Suppressor macrophage (primary cell): Measurements from ENCODE around the gene ATP8B3.

Experiments
- DNase-seq, 4 experiments: peaks; one replicate each; pipeline ENCODE4 v3.0.0-alpha.2; 2020 to 2022

Gene ATP8B3

GRCh38 chr19:1755467-1756171 is 56.5 kb downstream of the ATP8B3 start:
- DNase-seq = no peak

GRCh38 chr19:1754636-1755466 is 57.2 kb downstream of the ATP8B3 start:
- no peak for DNase-seq

GRCh38 chr19:1754018-1754635 is 57.9 kb downstream of the ATP8B3 start:
- no peak for DNase-seq

DNA sequence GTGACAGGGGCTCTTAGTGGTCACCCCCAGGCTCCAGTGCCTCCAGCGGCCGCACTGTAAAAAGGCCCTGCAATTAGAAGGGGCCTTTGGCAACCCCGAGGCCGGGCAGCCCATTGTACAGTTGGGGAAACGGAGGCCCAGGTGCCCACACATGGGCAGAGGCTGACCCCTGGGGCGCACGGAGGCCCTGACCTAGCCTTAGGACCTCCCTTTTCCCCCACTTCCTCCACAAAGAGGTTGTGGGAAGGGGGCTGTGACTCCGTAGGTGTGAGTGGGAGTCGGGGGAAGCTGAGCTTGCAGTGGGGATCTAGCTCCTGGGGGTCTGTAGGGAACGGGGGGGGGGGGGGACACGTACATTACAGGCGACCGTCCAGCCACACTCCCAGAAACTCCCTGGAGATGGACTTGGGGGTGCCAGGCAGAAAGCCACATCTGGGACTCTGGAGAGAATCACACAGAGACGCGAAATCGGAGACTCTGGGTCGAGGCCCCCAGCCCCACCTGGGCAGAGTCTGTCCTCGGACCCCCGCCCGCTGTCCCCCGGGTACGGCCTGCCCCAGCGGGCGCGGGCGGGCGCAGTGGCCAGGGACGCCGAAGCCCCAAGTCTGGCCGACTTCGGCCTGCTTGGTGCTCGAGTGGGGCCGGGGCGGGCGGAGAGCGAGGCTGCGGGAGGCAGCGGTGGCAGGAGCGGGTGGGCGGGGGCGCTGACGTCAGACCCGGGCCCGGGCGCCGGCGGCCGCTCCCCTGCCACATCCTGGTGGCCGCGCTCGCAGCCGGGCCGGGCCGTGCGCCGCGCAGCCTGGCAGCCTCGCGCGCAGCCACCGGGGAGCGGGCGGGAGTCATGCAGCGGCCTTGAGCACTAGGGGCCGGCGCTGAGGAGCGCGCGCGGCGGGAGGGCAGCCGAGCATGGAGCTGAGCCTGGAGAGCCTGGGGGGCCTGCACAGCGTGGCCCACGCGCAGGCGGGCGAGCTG is 59.0 kb downstream of the ATP8B3 start, which contains the start of gene ONECUT3:
Gene ONECUT3 (plus strand): TSS at position 750 of the 972 bp plus-strand sequence. CDS start 157 bp downstream, at position 907.
- no peak for DNase-seq

GRCh38 chr19:1752009-1752756 is 59.9 kb downstream of the ATP8B3 start:
- DNase-seq = peak in 1 of 4 experiments; percentile 26

GRCh38 chr19:1751367-1752008 is 60.6 kb downstream of the ATP8B3 start:
- DNase-seq = no peak

GRCh38 chr19:1750343-1751021 is 61.6 kb downstream of the ATP8B3 start:
- no peak for DNase-seq

DNA sequence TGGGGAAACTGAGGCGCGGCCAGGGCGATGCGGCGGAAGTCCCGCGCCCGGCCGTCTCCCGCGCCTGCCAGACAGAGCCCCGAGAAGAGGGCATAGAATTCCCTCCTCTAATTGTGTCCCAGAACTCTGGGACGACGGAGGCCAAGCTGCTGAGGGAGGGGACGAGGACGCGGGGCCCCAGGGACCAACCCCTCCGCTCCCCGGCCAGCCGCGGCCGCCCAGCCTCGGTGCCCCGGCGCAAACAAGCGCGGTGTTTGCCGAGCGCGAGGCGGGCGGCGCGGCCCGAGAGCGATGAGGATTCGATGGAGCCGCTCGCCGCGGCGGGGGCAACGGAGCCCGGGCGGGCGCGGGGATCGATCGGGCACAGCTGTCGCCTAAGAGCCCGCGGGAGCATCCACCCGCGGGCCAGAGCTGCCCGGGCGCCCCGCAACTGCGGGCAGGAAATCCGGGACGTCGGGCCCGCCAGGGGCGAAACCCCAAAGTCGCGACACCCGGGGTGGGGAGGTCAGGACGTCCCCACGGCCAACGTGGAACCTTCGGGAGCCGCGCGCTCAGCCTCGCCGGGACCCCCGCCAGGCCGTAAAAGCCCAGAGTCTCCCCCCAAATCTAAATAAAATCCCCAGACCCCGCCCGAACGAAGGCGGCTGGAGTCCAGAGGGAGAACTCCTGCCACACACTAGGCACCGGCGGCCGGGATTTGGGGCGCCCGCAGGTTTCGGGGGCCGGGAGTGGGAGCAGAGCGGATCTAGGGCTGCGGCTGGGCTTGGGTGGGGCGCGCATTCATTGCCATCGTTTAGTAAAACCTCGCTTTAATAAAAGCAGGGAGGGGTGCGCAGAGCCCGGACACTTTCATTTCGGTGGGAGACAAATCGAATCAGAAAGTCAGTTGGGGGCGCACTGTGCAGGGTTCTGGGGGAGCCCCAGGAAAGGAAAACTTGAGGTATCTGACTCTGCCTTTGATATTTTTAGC is 62.4 kb downstream of the ATP8B3 start:
- DNase-seq = no peak

DNA sequence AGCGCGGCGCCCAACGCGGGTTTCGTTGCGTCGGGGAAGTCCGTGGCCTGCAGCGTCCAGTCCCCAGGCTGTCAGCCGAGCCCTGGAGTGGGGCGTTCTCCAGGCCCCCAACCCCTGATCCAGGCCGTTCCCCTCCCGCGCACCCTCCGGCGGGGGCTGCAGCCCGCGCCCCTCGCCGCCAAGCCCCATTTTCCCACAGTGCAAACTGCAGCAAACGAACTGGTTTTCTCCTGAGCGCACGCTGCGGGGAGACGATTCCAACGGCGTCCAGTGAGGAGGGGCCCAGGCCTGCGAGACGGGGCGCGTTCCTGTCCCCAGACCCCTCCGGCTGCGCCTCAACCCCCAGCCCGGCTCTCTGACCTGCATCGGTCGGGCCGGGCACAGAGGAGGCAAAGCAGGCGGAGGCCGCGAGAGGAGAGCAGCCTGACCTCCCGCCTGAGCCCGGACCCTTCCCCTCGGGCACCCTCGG is 63.2 kb downstream of the ATP8B3 start:
- no peak for DNase-seq

GRCh38 chr19:1748115-1748872 is 63.8 kb downstream of the ATP8B3 start:
- DNase-seq = no peak

GRCh38 chr19:1747285-1748114 is 64.6 kb downstream of the ATP8B3 start:
- no peak for DNase-seq

DNA sequence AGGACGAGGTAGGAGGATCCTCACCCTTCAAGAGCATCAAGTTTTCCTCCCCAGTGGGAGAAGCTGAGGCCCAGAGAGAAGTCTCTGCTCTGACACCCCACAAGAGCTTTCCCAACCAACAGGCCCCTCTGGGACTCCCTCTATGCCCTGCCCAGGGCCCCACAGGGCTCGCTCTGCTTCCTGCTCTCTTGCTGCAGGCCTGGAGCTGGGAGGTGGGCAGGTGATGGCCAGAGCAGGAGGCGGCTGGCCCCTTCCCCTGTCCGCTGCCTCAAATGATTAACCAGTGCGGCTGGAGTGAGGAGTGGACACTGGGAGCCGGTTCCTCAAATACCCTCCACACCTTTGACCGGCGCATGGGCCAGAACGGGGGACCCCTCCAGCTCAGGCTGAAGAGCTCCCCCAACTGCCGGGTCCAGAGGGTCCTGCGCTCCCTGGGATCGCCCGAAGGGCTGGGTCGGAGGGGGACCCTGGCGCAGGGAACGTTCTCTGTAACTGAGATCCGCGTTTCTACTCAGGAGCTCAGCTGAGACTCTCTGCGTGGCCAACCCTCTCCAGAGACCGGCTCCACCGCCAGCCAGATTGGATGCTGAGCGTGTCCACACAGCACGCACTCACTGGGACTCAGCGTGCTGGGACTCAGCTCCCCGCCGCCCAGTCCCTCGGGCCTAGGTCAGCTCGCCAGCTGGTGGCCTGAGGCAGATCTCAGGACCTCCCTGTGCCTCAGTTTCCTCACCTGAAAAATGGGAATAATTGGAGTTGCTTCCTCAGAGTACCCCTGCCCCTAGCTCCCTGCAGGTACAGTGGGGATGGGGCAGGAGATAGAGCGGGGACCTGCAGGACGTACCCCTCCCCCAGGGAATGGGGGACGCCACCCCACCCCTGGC is 65.4 kb downstream of the ATP8B3 start:
- DNase-seq = no peak

DNA sequence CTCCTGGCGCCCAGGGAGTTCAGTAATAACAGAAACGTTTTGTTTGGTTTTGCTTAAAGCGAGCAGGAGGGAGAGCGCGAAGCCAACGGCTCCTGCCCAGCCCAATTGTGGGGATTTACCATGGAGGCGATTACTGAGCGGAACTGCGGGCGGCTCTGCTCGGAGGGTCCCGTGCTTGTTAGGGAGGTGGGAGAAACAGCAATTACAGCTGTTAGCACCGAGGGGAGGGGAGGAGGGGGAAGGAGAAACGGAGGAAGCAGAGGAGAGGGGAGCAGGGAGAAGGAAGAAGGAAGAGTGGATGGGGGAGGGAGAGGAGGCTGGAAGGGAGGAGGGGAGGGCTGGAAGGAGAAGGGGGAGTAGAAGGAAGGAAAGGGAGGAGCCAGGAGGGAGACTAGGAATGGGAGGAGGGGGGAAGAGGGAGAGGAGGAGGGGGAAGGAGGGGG is 66.5 kb downstream of the ATP8B3 start:
- DNase-seq = no peak

DNA sequence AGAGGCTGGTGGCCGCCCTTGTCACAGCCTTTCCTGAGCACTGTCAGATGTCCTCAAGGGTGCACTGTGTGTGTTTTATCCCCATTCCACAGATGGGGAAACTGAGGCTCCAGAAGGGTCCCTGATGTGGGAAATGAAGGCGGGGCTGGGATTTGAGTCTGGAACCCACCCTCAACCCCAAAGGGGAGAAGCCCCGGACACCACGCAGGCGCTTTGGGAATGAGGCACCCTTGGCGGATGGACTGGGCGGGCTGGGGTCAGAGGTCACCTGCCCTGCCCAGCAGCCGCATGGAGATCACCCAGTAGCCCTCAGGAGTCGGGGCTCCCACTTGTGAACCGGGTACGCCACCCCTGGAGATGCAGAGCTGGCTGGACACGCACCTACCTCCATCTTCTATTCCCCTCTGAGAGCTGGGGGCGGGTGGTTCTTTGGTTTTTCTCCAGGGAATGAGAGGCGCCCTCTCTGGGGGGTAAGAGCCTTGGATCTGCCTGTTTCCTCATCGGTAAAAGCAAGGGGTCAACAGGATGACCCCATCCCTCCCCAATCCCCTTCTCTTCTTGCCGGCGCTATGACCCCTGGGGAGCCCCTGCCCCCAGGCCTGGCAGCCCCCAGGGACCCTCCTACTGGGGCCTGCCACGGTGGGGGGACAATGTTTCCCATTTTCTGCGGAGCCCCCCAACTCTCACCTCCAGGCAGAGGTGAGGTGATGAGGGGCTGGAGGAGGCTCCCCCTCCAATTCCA is 67.1 kb downstream of the ATP8B3 start:
- DNase-seq = no peak

GRCh38 chr19:1744133-1744665 is 67.9 kb downstream of the ATP8B3 start:
- DNase-seq = no peak
